CD14-positive monocyte (primary cell): ENCODE results near the gene RNF175. TPM values are rescaled to one million over a fixed set of nuclear protein-coding genes. Genes with fewer than 3 reads are reported as not detected.

ENCODE experiments used
- DNase-seq, 3 donors: peaks; one replicate each; pipeline ENCODE4 v3.0.0-alpha.2; 2011 to 2022
- H2AFZ ChIP-seq: 2 replicates; pipeline ENCODE4 v1.6.0; 2012; ENCODE audit warnings: mild to moderate bottlenecking, low read depth, low read length, inconsistent platforms; ENCODE audit not compliant: insufficient read depth, poor library complexity, severe bottlenecking
- H3K27ac ChIP-seq, 2 donors: 1 replicate in 1 of 2; 2 replicates in 1 of 2; pipeline ENCODE4 v1.5.1; 2012 to 2013; ENCODE audit warnings: low read length in 2 of 2, control low read depth in 1 of 2, inconsistent platforms in 1 of 2, low read depth in 1 of 2, mild to moderate bottlenecking in 1 of 2
- H3K27me3 ChIP-seq, 2 donors: one replicate each; pipeline versions ENCODE4 v1.6.0 to v1.6.1; 2011 to 2013; ENCODE audit warnings: low read length in 2 of 2; ENCODE audit not compliant: control insufficient read depth in 2 of 2, insufficient read depth in 2 of 2
- H3K36me3 ChIP-seq, 2 donors: replicated peaks in 1 of 2; 1 replicate in 1 of 2; 2 replicates in 1 of 2; pipeline versions ENCODE4 v1.5.1 to v1.6.1; 2012 to 2013; ENCODE audit warnings: low read length in 2 of 2, control low read depth in 1 of 2, inconsistent platforms in 1 of 2, mild to moderate bottlenecking in 1 of 2; ENCODE audit not compliant: insufficient read depth in 2 of 2, control insufficient read depth in 1 of 2
- H3K4me1 ChIP-seq, 2 donors: 1 replicate in 1 of 2; 2 replicates in 1 of 2; pipeline versions ENCODE4 v1.5.1 to v1.6.1; 2012 to 2013; ENCODE audit warnings: low read length in 2 of 2, control low read depth in 1 of 2, inconsistent platforms in 1 of 2, mild to moderate bottlenecking in 1 of 2, moderate library complexity in 1 of 2; ENCODE audit not compliant: insufficient read depth in 2 of 2, control insufficient read depth in 1 of 2
- H3K4me2 ChIP-seq: replicated peaks from 2 replicates; pipeline ENCODE3; 2012; ENCODE audit warnings: low read length, moderate library complexity, mild to moderate bottlenecking; ENCODE audit not compliant: poor library complexity, severe bottlenecking; ENCODE audit errors: extremely low read depth
- H3K4me3 ChIP-seq, 3 experiments: fragments of 200-600 bp in 1 of 3; sonication (generic) in 1 of 3; replicated peaks in 1 of 3; 1 replicate in 2 of 3; 2 replicates in 1 of 3; pipeline ENCODE4 v1.5.1; 2011 to 2013; ENCODE audit warnings: low read length in 3 of 3, mild to moderate bottlenecking in 3 of 3, control low read depth in 2 of 3, low read depth in 2 of 3, inconsistent platforms in 1 of 3, moderate library complexity in 1 of 3
- H3K79me2 ChIP-seq: 2 replicates; pipeline ENCODE4 v1.6.0; 2012; ENCODE audit warnings: mild to moderate bottlenecking, control low read depth, inconsistent platforms, low read length, moderate library complexity; ENCODE audit not compliant: insufficient read depth
- H3K9ac ChIP-seq: 2 replicates; pipeline ENCODE4 v1.6.0; 2017; ENCODE audit warnings: low read length, mild to moderate bottlenecking; ENCODE audit not compliant: insufficient read depth, poor library complexity, severe bottlenecking
- H3K9me3 ChIP-seq, 2 donors: replicated peaks in 1 of 2; 1 replicate in 1 of 2; 2 replicates in 1 of 2; pipeline versions ENCODE4 v1.5.1 to v1.6.1; 2012 to 2013; ENCODE audit warnings: low read length in 2 of 2, control low read depth in 1 of 2; ENCODE audit not compliant: control insufficient read depth in 1 of 2, insufficient read depth in 1 of 2
- H4K20me1 ChIP-seq: 2 replicates; pipeline ENCODE4 v1.6.0; 2012; ENCODE audit warnings: mild to moderate bottlenecking, low read length, control low read depth, moderate library complexity; ENCODE audit not compliant: insufficient read depth
- H3K27ac Mint-ChIP-seq, 7 donors: one replicate each; pipeline ENCODE4 v1.8.0; 2020; ENCODE audit warnings: mild to moderate bottlenecking in 7 of 7, mixed read lengths in 7 of 7, moderate library complexity in 6 of 7, inconsistent platforms in 2 of 7
- H3K27me3 Mint-ChIP-seq, 3 donors: one replicate each; pipeline ENCODE4 v1.8.0; 2021 to 2022; ENCODE audit warnings: low read depth in 3 of 3, mild to moderate bottlenecking in 3 of 3, mixed read lengths in 3 of 3, moderate library complexity in 3 of 3, inconsistent platforms in 1 of 3
- H3K36me3 Mint-ChIP-seq, 2 donors: one replicate each; pipeline ENCODE4 v1.8.0; 2020; ENCODE audit warnings: mixed read lengths in 2 of 2, inconsistent platforms in 1 of 2, mild to moderate bottlenecking in 1 of 2
- H3K4me1 Mint-ChIP-seq: one replicate; pipeline ENCODE4 v1.8.0; 2020; ENCODE audit warnings: mild to moderate bottlenecking, mixed read lengths
- H3K4me3 Mint-ChIP-seq, 2 donors: one replicate each; pipeline ENCODE4 v1.8.0; 2020; ENCODE audit warnings: mild to moderate bottlenecking in 2 of 2, mixed read lengths in 2 of 2, moderate library complexity in 1 of 2
- H3K9me3 Mint-ChIP-seq, 7 donors: one replicate each; pipeline ENCODE4 v1.8.0; 2020 to 2022; ENCODE audit warnings: mixed read lengths in 7 of 7, mild to moderate bottlenecking in 6 of 7, moderate library complexity in 6 of 7, inconsistent platforms in 2 of 7
- CTCF ChIP-seq: fragments of 200-600 bp; IDR thresholded peaks from one replicate; pipeline ENCODE4 v1.8.0; 2022; ENCODE audit warnings: antibody characterized with exemption, mild to moderate bottlenecking
- WGBS: methylation state at CpG from one replicate; pipeline ENCODE4 v1.1.5; 2013; ENCODE audit warnings: missing lambda C conversion rate; ENCODE audit not compliant: insufficient coverage; 5-methylcytosine and 5-hydroxymethylcytosine counted together
- intact Hi-C, 2 donors: fragments of 100-400 bp; cut with micrococcal nuclease; formaldehyde crosslinking; loops; one replicate each; pipeline versions ENCODE4 v1.15.0 to v1.15.1; 2023
- polyA plus RNA-seq, 3 donors: library from polyadenylated mRNA; depleted of rRNA in 1 of 3; unstranded in 2 of 3; stranded (reverse) in 1 of 3; fragments of 300-500 nt in 2 of 3; fragments of >200 nt in 1 of 3; fragmentation: Illumina TruSeq in 2 of 3; gene quantifications; 1 replicate in 2 of 3; 2 replicates in 1 of 3; pipeline ENCODE4 v1.2.3, GENCODE V29; 2012 to 2021

RNF175 gene
- polyA plus RNA-seq, 3 donors, result 0.36 to 0.91 (median 0.55) TPM

- WGBS, result 10% methylated on average over 29 of the region's 37 CpGs
- TF ChIP-seq CTCF, result no peak
- Mint-ChIP-seq H3K4me3 (peak overlapping the region; percentile 68 to 95), H3K27me3 (peaks cover 89 to 98% (median 96%) of the 10 kb centered on the region in 3 donors), H3K27ac (no peak overlapping the region), H3K9me3 (peaks cover 0 to 35% (median 20%) of the 10 kb centered on the region in 7 donors), H3K36me3 (peaks cover 4 to 12% of the 10 kb centered on the region in 2 donors), H3K4me1 (peaks cover 55% of the 10 kb centered on the region)
- H3K36me3 ChIP-seq, result no peaks in the 10 kb centered on the region
- peak in 1 of 3 donors; percentile 22 for DNase-seq
- H3K4me3 ChIP-seq, result peak overlapping the region in 1 of 3 experiments; percentile 67
- H3K4me1 ChIP-seq, result peaks cover 27 to 46% of the 10 kb centered on the region in 2 donors
- no peaks in the 10 kb centered on the region for H3K79me2 ChIP-seq
- H4K20me1 ChIP-seq, result no peaks in the 10 kb centered on the region
- no peak overlapping the region for H3K27ac ChIP-seq
- peak overlapping the region; percentile 32 for H2AFZ ChIP-seq
- peaks cover 0 to 62% of the 10 kb centered on the region in 2 donors for H3K9me3 ChIP-seq
- no peak overlapping the region for H3K9ac ChIP-seq
- intact Hi-C loops, result no loop called here
- H3K27me3 ChIP-seq, result peaks cover 86 to 97% of the 10 kb centered on the region in 2 donors
- peak overlapping the region; percentile 64 for H3K4me2 ChIP-seq
Measured at GRCh38 chr4:153791746-153792617, 32.2 kb upstream of the RNF175 start.

DNA sequence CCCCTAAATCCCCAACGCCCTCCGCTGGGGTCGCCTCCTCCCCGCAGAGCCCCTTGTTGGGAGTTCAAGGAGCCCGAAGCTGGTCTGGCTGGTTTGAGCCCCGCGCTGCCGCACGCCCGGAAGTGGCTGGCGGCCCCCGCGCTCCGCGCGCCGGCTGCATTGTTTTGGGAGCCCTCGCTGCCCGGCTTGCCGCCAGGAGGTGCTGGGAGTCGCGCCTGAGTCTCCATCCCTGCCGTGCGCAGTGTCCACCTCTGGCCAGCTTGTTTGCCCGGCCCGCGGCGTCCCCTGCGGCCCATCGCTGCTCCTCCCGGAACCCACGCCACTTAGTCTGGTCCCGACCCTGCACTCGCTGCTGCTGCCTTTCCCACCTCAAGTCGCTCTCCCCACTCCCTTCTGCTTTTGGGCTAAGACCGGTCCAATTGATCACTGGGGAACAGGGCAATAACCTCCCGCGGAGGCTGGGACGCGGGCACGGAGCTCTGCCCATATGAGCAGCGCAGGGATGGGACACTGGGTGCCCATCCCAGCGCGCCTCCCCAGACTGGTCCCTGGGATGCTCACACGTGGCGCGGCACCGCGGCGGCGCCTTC lies 31.2 kb upstream of the RNF175 start:
- intact Hi-C loops, result no loop called here
- H3K79me2 ChIP-seq, result no peaks in the 10 kb centered on the region
- peak overlapping the region; percentile 54 to 95 for H3K4me3 Mint-ChIP-seq

More for the DNA sequence above, 31.2 kb upstream of the RNF175 start:
- Mint-ChIP-seq H3K9me3 (peaks cover 0 to 35% (median 20%) of the 10 kb centered on the region in 7 donors), H3K27ac (no peak overlapping the region), H3K4me1 (peaks cover 55% of the 10 kb centered on the region), H3K36me3 (peaks cover 4 to 12% of the 10 kb centered on the region in 2 donors), H3K27me3 (peaks cover 90 to 100% (median 98%) of the 10 kb centered on the region in 3 donors)
- Histone ChIP-seq H3K36me3 (no peaks in the 10 kb centered on the region), H3K27me3 (peaks cover 86 to 99% of the 10 kb centered on the region in 2 donors), H3K4me3 (peak overlapping the region in 1 of 3 experiments; percentile 67), H2AFZ (peak overlapping the region; percentile 54), H3K4me1 (peaks cover 27 to 46% of the 10 kb centered on the region in 2 donors), H3K4me2 (peak overlapping the region; percentile 60), H4K20me1 (no peaks in the 10 kb centered on the region), H3K27ac (no peak overlapping the region), H3K9ac (no peak overlapping the region), H3K9me3 (peaks cover 0 to 63% of the 10 kb centered on the region in 2 donors)
- 1% methylated on average over 48 of the region's 51 CpGs for WGBS
- no peak for DNase-seq
- no peak for TF ChIP-seq CTCF
